ENCODE results near the gene CDC42BPB.

DNA sequence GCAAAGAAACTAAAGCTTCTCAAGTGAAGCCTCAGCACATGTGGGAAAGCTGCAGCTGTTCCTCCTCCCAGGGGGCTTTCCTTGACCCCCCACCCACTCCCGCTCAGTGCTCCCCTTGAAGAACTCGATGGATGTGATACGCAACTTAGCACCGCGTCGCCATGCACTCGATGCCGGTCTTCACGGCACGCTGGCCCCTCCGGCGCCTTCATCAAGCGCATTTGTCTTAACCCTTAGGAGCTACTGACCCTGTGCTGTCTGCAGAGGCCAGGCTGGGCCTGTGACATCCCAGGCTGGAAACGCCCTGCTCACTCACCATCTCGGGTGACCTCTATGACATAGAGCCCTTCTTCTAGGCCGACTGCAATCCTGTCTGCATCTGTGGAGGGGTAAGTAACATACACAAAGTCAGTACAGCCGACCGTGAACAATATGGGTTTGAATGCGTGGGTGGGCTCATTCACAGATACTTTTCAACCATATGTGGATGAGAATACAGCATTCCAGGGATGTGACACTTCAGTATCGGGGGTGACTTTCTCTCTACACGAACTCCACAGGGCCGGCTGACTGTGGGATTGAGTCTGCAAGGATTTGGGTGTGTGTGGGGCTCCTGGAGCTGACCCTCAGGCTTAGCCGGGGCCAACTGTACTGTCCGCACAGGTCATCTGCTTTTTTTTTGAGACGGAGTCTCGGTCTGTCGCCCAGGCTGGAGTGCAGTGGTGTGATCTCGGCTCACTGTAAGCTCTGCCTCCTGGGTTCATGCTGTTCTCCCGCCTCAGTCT is 111.8 kb downstream of the CDC42BPB start:
- TF ChIP-seq, protein P1, sequence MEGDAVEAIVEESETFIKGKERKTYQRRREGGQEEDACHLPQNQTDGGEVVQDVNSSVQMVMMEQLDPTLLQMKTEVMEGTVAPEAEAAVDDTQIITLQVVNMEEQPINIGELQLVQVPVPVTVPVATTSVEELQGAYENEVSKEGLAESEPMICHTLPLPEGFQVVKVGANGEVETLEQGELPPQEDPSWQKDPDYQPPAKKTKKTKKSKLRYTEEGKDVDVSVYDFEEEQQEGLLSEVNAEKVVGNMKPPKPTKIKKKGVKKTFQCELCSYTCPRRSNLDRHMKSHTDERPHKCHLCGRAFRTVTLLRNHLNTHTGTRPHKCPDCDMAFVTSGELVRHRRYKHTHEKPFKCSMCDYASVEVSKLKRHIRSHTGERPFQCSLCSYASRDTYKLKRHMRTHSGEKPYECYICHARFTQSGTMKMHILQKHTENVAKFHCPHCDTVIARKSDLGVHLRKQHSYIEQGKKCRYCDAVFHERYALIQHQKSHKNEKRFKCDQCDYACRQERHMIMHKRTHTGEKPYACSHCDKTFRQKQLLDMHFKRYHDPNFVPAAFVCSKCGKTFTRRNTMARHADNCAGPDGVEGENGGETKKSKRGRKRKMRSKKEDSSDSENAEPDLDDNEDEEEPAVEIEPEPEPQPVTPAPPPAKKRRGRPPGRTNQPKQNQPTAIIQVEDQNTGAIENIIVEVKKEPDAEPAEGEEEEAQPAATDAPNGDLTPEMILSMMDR (IDR thresholded peaks at IDR 0.05) = no peak
- no peak for TF ChIP-seq POLR2A (IDR thresholded peaks at IDR 0.05)
- TF ChIP-seq POLR2AphosphoS5 (IDR thresholded peaks at IDR 0.05) = no peak

Measured in breast epithelium (tissue), 3 donors.